HG03025 (cell line): ENCODE results near the gene MEF2C.

Experiments used
- ATAC-seq: cut with Tn5 transposase; IDR thresholded peaks from one replicate; pipeline ENCODE4 v1.9.1; 2021; ENCODE audit warnings: mild to moderate bottlenecking, moderate library complexity; ENCODE audit not compliant: unreplicated experiment, low FRiP score

MEF2C gene

DNA sequence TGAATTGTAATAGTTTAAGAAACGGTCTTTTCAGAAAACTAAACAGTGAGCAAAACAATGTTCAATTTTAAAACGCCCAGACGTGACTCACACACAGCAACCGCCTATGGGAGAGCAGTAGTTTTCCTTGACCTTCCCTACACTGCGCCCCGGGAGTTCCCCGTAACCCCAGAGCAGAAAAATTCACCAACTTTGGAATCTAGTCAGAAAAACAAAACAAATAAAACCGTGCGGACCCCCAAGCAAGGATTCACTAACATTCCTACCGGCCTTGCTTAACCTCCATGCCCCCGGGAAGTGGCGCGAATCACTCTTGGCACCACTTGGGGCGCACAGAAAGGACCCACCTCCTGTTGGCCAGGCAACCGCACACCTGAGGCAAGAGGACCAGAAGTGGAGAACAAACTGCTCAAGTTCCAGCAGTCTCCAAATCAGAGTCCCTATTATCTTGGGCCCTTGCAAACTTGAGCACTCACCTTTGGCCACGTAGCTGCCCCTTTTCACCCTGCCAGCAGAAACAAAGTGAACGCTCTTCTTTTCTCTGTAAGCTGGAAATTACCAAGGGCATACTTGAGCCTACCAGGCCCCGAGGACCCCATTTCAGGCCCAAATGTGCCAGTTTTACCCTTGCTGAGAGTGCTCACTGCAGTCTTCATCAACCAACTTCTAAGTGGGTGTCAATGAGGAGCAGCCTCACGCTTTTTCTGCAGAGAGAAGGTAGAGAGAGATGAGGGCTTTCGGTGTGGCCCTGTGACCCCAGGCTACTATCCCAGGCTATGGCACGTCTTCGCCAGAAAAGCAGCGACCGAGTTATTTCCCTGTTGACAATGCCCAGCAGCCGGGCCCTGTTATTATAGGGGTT lies 189.7 kb downstream of the MEF2C start:
- ATAC-seq, result no peak

DNA sequence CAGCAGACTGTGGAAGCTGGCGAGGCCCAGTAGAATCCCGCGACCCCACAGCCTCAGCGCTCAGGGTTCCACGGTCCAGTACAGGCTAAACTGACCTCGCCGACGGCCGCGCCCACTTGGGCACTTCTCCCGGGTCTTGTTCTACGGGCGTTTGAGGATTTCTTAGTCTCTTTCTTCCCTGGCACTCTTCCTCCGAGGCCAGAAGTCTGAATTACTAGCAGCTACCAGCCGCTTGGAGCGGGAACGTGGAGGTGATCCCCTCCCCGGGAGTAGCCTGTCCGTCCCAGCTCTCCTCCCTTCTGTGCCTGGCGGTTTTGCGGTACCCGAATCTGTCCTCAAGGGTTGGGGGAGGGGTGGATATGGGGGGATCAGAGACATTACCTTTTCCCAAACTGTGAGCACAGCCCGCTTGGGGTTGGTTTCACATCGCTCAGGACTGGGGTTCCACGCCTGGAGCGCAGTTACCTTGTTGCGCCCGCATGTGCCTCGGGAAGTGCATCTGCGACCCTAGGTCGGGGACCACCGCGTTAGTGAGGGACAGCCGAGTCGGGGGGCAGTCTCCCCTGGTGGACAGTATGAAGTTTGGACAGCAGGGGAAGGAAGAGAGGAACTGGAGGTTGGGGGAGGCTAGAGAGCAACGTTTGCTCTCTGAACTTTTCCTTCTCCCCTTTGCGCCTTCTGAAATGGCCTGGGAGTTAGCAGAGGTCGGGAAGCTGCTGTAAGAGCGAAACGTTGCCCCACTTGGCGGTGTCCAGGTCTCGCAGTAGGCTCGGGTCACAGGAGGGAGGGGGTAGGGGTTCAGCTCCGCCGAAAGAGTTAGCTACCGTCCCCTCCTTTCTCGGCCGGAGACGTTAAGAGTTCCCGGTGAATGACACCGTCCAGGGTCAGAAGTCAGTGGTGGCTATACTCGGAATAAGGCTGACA lies 190.8 kb downstream of the MEF2C start:
- no peak for ATAC-seq

DNA sequence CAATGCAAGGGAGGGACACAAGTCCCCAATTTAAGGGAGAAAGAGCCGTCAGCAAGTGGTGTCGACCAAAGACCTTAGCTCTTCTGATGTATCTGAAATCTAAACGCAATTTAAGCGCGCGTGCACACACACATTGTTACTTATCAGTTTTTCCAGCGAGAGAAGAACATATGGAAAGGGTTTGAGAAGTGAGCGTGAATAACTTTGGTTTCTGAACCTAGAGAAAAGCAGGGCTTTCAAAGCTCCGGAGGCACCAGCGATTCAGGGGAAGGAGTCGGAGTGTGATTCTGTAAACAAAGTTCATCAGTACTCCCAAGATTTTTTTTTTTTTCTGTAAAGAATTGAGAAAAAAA lies 191.8 kb downstream of the MEF2C start:
- no peak for ATAC-seq

DNA sequence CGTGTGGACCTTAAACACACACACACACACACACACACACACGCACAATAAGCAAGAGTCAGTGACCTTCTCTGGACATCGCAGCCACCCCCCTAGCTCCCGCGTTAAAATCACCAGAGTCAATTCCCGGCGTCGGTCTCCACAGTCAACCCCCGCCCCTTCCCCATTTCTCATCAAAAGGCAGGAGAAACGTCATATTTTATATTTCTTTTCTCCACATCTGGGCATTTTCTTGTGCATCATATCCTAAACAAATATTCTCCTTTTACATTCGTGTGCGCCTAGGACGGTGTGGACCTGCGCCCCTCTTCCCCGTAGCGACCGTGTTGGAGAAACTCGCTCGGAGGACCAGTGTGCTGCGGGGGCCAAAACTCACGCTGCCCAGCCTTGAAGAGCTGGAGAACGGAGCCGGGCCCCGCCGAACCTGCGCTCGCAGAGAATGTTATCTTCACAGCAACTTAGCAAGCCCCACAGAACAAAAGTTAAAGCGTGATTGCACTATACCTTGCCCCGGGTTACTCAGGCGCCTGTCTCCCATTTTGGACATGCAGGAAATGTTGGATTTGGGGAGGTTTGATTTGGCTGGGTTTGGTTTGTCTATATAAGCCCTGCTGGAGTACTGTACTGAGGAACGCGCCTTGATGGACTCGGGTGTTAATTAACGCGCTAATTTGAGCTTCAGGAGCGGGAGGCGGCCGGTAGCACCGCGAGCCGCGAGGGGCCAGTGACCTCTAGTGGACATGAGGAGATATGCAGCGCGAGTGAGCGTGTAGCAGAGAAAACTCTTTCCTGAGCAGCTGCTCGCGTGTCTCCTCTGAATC lies 192.4 kb downstream of the MEF2C start:
- peak; percentile 83 for ATAC-seq

DNA sequence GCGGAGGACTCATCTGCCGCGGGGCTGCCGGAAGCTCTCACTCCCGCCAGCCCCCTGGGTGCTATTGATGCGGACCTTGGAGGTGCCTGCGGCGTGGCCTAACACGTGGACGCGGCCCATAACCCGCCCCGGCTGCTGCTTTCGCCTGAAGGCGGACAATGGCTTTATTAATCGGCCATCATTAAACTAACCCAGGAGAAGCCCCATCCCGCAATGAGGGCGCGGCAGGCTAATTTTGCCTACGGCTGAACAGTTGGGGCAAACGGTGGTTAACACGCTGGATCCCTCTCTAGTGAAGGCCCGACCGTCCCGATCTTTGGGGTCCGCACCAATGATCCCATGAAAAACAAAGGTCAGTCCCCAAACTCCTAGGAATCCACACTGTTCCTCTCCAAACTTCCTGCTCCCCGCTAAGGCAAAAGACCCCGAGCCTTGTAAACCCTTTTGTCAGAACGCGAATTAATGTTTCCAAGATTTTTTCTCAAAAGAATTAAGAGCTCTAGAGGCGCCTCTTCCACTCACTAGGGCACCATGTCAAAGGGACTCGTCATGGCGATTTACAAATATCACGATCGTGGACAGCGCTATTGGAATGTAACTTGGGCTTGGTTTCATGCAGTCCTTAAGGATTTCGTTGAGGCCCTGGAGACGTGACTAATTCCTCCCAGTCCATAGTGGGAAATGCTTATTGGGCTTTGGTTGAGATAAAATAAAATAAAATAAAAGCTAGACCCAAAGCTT lies 193.1 kb downstream of the MEF2C start:
- ATAC-seq, result no peak

DNA sequence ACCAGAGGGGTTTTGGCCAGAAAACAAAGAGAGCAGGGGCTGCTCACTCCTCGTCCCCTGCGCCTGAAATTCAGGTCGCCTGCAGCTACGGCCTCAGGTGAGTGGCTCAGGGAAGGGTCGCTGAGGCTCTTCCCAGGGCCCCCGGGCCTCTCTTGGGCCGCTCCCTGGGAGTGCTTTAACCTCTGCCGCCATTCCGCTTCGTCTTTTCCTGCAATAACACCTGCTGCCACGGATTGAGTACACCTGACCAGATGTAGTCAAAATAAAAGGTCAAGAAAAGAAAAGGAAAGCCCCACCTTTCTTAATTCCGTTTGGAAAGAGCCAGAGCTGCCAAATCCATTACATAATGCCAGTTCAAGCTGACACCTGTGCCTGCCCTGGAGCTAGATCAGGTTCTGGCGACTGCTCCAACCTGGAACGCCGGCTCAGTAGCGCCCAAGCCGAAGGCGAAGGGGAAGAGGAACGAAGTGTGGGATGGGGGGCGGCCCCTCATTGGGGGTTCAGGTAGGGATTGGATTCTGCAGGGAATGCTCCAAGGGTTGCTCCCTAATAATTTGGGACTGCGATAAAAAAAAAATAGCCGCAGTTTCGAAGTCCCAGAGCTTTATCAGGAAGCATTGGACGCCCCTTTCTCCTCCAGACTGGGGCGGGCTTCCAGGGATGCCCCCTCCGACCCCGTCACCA lies 193.9 kb downstream of the MEF2C start:
- ATAC-seq, result no peak

DNA sequence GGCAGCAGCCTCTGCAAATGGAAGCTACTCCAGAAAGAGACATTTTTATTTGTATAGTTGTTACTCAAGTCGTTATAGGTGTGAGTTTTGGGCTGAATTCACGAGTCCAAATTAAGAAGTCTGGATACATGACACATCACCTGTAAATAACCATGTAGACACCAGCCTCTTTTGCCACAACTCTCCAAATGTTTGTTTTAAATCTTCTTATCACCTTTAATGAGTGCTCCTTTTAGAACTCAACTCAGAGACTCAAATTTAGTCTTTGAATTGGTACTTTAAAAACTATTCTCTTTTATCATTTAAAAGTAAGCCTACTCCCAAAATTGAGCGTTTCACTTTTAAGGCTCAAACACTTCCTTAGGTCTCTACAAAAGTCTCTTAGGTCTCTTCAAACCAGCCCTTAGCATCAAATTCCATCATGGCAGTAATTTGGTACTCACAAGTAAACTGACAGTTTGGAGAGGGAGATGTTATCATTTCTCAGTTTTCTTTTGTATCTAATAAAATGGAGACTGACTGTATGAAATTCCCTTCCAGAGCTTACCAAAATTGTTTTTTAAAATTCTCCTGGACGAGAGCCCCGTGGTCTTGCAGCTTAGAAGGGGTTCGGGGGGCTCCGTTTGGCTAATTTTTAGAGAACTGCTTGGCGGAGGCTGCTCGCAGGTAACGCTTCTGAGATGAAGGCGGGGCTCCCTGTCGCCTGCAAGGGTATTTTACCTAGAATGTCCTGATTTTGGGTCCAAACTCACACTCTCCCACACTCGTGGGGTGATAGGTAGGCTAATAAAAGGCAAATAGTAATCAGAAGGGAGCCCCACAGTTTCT lies 194.6 kb downstream of the MEF2C start:
- no peak for ATAC-seq

DNA sequence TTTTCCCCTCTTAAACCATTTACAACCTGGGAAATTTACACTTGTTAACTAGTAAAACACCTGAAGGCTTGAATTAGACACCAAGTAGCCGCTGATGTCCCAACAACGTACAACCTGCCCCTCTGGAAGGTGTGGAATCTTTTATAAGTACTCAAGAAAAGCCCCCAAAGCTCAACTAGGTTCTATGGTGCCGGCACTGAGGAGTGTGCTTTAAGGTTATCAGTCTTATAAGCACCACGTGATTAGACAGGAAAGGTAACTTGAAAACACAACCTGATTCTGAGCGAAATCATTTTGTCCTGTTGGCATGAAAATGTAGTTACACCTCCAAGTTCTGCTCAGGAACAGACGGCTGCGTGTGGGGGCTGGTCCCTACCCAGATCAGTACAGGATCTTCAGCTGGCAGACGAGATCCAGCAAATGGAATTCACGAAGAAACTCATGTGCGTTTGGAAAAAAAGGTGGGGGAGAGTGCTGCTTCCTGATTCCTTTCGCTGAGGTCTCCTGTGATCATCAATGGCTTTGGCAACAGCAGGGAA lies 195.5 kb downstream of the MEF2C start:
- ATAC-seq, result no peak

DNA sequence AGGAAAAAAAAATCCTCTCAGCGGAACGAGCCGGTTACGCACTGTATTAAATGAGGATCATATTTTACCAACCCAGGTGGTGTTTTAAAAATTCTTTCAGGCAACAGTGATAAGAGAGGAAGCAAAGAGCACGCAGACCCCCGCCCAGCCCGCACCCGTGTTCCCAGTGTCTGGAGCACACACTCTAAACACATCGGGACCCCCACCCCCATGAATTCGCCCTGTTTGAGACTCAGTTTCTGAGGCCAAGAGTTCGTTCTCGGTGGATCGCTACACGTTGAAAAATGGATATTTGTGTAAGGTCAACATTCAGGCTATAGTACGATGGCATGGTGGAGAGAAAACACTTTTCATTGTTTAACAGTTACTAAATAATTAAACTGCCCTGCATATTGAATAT lies 196.3 kb downstream of the MEF2C start:
- ATAC-seq, result no peak

DNA sequence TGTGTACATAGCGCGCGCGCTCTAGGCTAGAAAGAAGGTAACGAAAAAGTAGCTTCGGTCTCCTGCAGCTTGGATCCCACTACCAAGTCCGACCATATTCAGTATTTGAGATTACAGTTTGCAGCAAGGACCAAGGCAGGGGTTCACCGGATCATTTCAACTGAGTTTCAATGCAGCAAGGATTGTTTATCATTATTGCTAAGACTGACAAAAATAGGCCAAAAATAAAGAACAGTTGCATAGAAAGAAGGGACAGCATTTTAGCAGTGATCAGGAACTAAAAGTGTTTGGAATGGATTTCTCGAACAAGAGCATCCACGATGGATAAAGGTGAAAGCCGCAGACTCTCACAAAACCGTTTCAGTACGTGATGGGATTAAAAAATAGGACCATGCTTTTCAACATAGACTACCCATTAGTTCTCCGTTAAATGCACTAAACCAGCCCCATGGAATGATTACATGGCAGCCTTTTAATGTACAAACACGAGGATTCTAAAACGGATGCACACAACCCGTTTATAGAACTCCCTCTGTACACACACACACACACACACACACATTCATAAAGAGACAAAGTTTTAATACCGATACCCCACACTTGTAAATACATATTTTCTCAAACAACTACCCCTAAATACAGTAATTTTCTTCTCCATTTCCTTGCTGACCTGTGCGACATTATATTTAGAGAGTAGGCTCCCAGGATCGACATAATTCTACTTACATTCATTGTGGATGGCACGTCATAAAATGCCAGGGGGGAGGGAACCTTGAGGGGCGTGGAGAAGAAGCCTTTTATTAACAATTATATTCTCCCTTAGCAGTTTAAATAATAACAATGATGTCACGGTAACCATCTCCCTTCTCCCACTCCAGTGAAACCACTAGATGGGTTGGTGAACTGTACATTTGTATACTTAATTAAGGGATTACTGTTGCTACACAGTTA lies 197.1 kb downstream of the MEF2C start:
- no peak for ATAC-seq

DNA sequence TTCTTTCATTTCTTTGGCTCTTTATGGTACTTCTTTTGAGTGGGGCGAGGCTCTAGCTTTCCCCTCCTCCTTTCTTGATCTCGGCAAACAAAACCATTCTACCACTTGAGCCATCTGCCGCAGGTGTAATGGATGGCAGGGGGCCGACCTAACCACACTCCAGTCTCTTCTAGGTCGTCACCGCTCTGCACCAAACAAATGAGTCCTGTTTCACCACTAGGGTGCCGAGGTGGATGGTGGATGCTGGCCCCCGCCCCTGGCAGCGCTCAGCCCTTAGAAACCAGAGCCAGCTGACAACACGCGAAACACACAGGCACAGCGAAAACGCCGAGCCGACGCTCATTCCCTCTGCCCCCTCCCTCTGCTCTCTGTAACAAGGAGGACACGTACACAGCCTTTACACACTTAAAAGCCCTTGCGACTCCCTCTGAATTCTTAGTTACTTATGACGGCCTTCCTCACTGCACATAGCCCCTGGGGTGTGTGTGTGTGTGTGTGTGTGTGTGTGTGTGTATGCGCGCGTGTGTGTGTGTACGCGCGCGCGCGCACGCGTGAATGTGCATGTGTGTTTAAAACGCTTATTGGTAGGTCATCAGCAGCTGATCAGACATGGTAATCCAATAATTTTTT lies 199.4 kb downstream of the MEF2C start:
- peak; percentile 45 for ATAC-seq

DNA sequence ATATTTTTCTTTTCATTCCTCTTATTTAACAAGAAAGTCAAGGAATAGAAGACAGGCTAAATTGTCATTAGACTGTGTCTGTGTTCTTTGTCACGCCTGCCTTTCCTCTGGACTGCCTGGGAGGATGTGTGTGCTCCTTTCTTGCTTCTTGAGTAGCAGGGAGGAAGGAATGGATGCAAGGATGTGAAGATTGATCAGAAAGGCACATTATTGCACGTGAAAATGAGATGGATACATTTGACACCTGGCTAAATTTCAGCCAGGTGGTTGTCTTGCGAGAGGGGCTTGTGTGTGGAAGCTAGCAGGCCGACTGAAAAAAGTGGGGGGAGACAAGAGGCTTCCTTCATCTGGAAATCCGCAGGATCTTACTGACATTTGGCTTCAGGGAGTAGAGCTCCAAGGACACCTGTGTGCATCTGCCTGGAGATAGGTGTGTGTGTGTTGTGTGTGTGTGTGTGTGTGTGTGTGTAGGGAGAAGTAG lies 200.1 kb downstream of the MEF2C start:
- no peak for ATAC-seq

DNA sequence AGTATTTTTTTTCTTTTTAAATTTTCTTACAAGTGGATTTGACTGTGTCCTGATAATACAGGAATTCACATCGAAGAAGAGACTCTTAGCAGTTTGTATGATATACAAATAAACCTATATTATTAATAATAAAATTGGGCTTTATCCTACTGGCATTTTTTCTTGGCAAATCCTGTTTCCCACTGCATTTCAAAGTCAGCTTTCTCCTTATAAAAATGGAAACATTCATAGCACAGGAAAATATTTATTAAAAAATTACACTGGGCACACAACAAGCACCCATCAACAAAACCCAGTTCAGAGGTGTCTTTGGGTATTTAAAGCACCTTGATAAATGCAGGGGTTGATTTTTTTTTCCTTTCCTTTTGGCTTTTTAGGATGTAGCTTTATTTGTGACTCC lies 200.9 kb downstream of the MEF2C start:
- ATAC-seq, result no peak

DNA sequence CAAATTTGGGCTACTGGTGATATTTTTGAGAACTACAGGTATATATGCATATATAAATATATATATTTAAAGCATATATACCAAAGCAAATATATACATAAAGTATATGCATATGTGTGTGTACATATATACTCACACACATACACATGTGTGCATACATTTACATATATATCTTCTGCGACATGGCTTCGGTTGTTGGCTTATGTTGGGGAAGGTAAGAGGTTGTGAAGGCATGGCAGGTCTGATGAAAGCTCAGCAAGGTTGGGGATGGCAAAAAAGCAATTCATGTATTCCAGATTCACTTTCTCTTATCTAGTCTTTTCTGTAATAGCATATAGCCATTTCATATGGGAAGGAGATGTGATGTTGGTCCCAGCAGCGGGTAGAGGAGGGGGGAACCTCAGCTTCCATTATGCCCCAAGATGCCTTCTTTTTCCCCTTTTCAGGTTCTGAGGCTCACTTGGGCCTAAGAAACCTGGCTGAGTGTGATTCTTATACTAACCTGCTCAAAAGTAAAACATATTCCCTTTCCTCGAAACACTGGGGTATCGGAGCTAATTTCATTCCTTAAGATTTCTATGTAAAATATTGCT lies 201.7 kb downstream of the MEF2C start:
- no peak for ATAC-seq

DNA sequence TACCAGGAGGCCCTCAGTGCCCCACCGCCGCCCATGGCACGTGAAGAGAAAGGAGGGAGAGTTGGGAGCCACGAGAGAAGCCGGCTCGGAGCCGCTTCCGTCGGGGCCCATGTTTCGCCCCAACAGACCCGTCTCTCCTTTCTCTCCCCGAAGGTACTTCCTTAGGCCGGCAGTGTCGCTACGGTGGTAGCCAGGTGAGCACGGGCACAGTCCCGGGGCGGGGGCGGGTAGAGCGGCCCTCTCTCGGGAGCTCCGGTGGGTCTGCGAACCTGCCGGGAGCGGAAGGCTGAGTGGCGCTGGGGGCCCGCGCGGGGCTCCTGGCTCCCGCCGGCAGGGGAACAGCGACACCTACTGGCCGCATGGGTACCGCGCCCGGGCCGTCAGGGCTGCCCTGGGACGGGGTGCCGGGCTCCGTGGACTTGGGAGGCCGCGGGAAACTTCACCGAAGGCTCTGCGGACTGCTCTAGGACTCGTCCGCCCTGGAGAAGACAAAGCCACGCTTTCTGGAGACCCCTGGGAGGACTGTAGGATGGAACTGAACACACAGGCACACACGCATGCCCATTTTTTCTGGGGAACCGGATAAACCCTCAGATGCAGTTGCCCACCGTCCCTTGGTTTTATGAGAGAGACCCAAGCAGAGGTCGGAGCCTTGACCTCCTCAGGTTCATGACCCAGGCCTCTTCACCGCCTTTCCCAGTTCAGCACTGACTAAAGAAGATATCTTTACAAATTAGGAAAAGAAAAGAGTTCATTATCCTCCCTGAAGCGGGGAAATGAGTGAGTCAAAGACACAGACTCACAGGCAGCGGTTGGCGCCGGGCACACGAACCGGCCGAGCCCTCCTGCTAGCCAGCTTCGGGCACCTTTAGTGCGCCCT lies 202.5 kb downstream of the MEF2C start:
- peak; percentile 76 for ATAC-seq
